ENCODE measurements around the gene THRA. TPM values are rescaled to one million over a fixed set of nuclear protein-coding genes. Genes with fewer than 3 reads are reported as not detected.
"Not testable (repeated sequence)": the region's sequence is repeated elsewhere in the genome, so short reads cannot be mapped to it uniquely, and the experiment has no call there.

THRA gene
- total RNA-seq, 1 experiment from 2014 or later, result 14.5 TPM

DNA sequence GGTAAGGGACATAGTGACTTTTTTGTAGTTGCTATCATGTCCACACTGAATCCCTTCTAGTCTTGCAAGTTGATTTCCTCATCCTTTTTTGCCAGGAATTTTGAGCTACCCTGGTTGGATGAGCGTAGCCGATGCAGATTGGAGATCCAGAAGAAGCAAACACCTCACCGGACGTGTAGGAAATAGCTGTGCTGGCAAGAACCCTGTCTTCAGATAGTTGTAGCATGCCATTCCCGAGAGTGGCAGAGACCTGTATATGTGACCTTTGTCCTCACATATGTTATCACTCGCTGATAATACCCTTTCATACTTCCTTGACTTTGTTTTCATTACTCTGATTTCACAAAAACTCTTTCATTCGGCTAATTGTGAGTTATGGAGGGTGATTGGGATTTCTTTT, 71.4 kb downstream of the THRA start:
- Histone ChIP-seq H3K4me1 (ENCODE audit: insufficient read depth, low read length, poor library complexity, severe bottlenecking) (no peaks in the 10 kb centered on the region), H3K36me3 (ENCODE audit: insufficient read depth, low read length, poor library complexity, severe bottlenecking) (peaks cover 65% of the 10 kb centered on the region), H3K4me3 (ENCODE audit: low read depth, low read length, poor library complexity, severe bottlenecking) (no peak overlapping the region), H3K27me3 (replicated peaks; ENCODE audit: insufficient read depth, low read depth, low read length, poor library complexity) (no peaks in the 10 kb centered on the region), H3K27ac (ENCODE audit: low read depth, low read length, poor library complexity, severe bottlenecking) (no peak overlapping the region), H3K9me3 (ENCODE audit: low read depth, low read length, poor library complexity, severe bottlenecking) (no peaks in the 10 kb centered on the region)
- intact Hi-C loops (cut with micrococcal nuclease; ENCODE audit: unreplicated experiment), result no loop called here
- POLR2A ChIA-PET (ENCODE audit: low non-redundant PET), result no interaction called here
- no peak for TF ChIP-seq EZH2 (IDR thresholded peaks at IDR 0.05; ENCODE audit: borderline replicate concordance, low read depth, low read length, poor library complexity, severe bottlenecking)
- TF ChIP-seq, protein P1, sequence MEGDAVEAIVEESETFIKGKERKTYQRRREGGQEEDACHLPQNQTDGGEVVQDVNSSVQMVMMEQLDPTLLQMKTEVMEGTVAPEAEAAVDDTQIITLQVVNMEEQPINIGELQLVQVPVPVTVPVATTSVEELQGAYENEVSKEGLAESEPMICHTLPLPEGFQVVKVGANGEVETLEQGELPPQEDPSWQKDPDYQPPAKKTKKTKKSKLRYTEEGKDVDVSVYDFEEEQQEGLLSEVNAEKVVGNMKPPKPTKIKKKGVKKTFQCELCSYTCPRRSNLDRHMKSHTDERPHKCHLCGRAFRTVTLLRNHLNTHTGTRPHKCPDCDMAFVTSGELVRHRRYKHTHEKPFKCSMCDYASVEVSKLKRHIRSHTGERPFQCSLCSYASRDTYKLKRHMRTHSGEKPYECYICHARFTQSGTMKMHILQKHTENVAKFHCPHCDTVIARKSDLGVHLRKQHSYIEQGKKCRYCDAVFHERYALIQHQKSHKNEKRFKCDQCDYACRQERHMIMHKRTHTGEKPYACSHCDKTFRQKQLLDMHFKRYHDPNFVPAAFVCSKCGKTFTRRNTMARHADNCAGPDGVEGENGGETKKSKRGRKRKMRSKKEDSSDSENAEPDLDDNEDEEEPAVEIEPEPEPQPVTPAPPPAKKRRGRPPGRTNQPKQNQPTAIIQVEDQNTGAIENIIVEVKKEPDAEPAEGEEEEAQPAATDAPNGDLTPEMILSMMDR (conservative IDR thresholded peaks at IDR 0.05; ENCODE audit: low read depth, low read length), result no peak
- BruUV-seq (replicated peaks), result no TSS peak
- no peak for DNase-seq (ENCODE audit: low spot score)
- CTCF ChIA-PET, result no interaction called here

DNA sequence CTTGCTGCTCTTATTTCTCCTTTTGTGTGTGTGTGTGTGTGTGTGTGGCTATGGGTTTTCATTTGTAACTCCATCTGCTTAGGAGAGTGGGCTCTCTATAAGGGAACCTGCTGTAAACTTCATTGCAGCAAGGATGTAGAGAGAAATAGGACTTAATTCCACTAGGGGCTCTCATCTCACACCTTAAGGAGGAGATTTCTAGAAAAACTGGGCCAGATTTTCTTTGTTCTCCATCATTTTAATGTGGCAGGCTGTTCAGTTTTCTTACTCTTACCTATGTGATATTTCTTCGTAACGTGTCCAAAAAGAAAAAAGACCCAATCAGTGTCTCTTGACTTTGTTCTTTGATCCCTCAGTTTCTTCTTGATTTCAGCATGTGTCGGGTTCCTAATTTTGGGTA, 73.1 kb downstream of the THRA start:
- ChIA-PET CTCF (no interaction called here), POLR2A (ENCODE audit: low non-redundant PET) (no interaction called here)
- Histone ChIP-seq H3K27ac (ENCODE audit: low read depth, low read length, poor library complexity, severe bottlenecking) (no peak overlapping the region), H3K4me3 (ENCODE audit: low read depth, low read length, poor library complexity, severe bottlenecking) (no peak overlapping the region), H3K4me1 (ENCODE audit: insufficient read depth, low read length, poor library complexity, severe bottlenecking) (no peaks in the 10 kb centered on the region), H3K27me3 (replicated peaks; ENCODE audit: insufficient read depth, low read depth, low read length, poor library complexity) (no peaks in the 10 kb centered on the region), H3K9me3 (ENCODE audit: low read depth, low read length, poor library complexity, severe bottlenecking) (no peaks in the 10 kb centered on the region), H3K36me3 (ENCODE audit: insufficient read depth, low read length, poor library complexity, severe bottlenecking) (peaks cover 51% of the 10 kb centered on the region)
- DNase-seq (ENCODE audit: low spot score), result no peak
- intact Hi-C loops (cut with micrococcal nuclease; ENCODE audit: unreplicated experiment), result no loop called here
- TF ChIP-seq, protein P1 (conservative IDR thresholded peaks at IDR 0.05; ENCODE audit: low read depth, low read length), result no peak
- no peak for TF ChIP-seq EZH2 (IDR thresholded peaks at IDR 0.05; ENCODE audit: borderline replicate concordance, low read depth, low read length, poor library complexity, severe bottlenecking)
- no TSS peak for BruUV-seq (replicated peaks)

DNA sequence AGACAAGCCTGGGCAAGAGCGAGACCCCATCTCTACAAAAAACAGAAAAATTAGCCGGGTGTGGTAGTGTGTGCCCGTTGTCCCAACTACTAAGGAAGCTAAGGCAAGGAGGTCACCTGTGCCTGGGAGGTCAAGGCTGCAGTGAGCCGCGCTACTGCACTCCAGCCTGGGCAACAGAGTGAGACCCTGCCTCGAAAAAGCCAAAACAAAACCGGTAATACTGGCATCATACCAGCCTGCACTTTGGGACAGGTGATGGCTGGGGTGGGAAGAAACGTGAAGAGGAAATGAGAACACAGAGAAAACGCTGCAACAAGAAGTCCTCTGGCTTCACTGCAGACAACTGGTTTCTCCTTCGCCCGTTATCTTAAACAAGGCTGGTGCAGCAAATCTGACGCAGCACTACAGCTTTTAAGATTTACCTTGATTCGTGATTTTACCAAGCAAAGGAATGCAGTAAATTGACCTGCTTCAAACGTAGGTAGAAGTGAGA, 76.8 kb downstream of the THRA start:
- Histone ChIP-seq H3K27me3 (replicated peaks; ENCODE audit: insufficient read depth, low read depth, low read length, poor library complexity) (no peaks in the 10 kb centered on the region), H3K4me3 (ENCODE audit: low read depth, low read length, poor library complexity, severe bottlenecking) (peak overlapping the region; percentile 58), H3K36me3 (ENCODE audit: insufficient read depth, low read length, poor library complexity, severe bottlenecking) (peaks cover 37% of the 10 kb centered on the region), H3K27ac (ENCODE audit: low read depth, low read length, poor library complexity, severe bottlenecking) (peak overlapping the region; percentile 90), H3K9me3 (ENCODE audit: low read depth, low read length, poor library complexity, severe bottlenecking) (no peaks in the 10 kb centered on the region), H3K4me1 (ENCODE audit: insufficient read depth, low read length, poor library complexity, severe bottlenecking) (peaks cover 5% of the 10 kb centered on the region)
- POLR2A ChIA-PET (ENCODE audit: low non-redundant PET), result no interaction called here
- TSS peak; percentile 78 for BruUV-seq (replicated peaks)
- no peak for DNase-seq (ENCODE audit: low spot score)
- CTCF ChIA-PET, result no interaction called here
- TF ChIP-seq, protein P1 (conservative IDR thresholded peaks at IDR 0.05; ENCODE audit: low read depth, low read length), result no peak
- TF ChIP-seq EZH2 (IDR thresholded peaks at IDR 0.05; ENCODE audit: borderline replicate concordance, low read depth, low read length, poor library complexity, severe bottlenecking), result no peak
- intact Hi-C loops (cut with micrococcal nuclease; ENCODE audit: unreplicated experiment), result no loop called here

DNA sequence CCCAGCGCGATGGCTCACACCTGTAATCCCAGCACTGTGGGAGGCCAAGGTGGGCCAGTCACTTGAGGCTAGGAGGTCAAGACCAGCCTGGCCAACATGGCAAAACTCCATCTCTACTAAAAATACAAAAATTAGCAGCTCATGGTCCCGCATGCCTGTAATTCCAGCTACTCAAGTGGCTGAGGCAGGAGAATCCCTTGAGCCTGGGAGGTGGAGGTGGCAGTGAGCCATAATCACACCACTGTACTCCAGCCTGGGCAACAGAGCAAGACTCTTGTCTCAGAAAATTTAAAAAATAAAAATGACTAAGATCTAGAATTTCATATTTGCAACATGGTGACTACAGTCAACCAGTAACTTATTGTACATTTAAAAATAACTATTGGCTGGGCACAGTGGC, 80.4 kb downstream of the THRA start:
- intact Hi-C loops (cut with micrococcal nuclease; ENCODE audit: unreplicated experiment); H3K27ac ChIP-seq (ENCODE audit: low read depth, low read length, poor library complexity, severe bottlenecking); H3K27me3 ChIP-seq (replicated peaks; ENCODE audit: insufficient read depth, low read depth, low read length, poor library complexity); H3K9me3 ChIP-seq (ENCODE audit: low read depth, low read length, poor library complexity, severe bottlenecking); DNase-seq (ENCODE audit: low spot score); H3K4me1 ChIP-seq (ENCODE audit: insufficient read depth, low read length, poor library complexity, severe bottlenecking); BruUV-seq (replicated peaks); H3K4me3 ChIP-seq (ENCODE audit: low read depth, low read length, poor library complexity, severe bottlenecking); CTCF ChIA-PET: not testable (repeated sequence)
- POLR2A ChIA-PET (ENCODE audit: low non-redundant PET), result interaction anchor here (0.7 kb wide), 1 partner anchor 220 kb away, joined by 10 read pairs; no protein-coding TSS in a partner anchor
- peaks cover 14% of the 10 kb centered on the region for H3K36me3 ChIP-seq (ENCODE audit: insufficient read depth, low read length, poor library complexity, severe bottlenecking)
